PFSK-1 (cell line): Measurements from ENCODE around the gene SERHL2.

Source experiments
- FOXP2 ChIP-seq: optimal IDR thresholded peaks from 2 replicates; pipeline ENCODE3; 2011; ENCODE audit warnings: borderline replicate concordance, control low read depth, inconsistent platforms; ENCODE audit not compliant: insufficient read depth; ENCODE audit errors: extremely low read length, extremely low read depth
- POLR2AphosphoS5 ChIP-seq: IDR thresholded peaks from 2 replicates; pipeline ENCODE4 v1.6.1; 2012; ENCODE audit warnings: low read depth, mild to moderate bottlenecking, control low read depth, low read length, moderate library complexity
- SIN3A ChIP-seq: IDR thresholded peaks from 2 replicates; pipeline ENCODE4 v1.6.1; 2012; ENCODE audit warnings: mild to moderate bottlenecking, low read length, moderate library complexity, borderline replicate concordance; ENCODE audit not compliant: insufficient read depth
- TAF1 ChIP-seq: IDR thresholded peaks from 2 replicates; pipeline ENCODE4 v1.6.1; 2012; ENCODE audit warnings: low read length, control low read depth, borderline replicate concordance; ENCODE audit not compliant: insufficient read depth
- TF ChIP-seq, protein P1 (sequence below), 2 experiments: IDR thresholded peaks; 2 replicates each; pipeline versions ENCODE4 v1.6.1 to v1.8.0; 2011 to 2012; ENCODE audit warnings: low read depth in 2 of 2, low read length in 2 of 2, control low read depth in 1 of 2, inconsistent platforms in 1 of 2, mild to moderate bottlenecking in 1 of 2, moderate library complexity in 1 of 2; ENCODE audit not compliant: insufficient read depth in 1 of 2

DNA sequence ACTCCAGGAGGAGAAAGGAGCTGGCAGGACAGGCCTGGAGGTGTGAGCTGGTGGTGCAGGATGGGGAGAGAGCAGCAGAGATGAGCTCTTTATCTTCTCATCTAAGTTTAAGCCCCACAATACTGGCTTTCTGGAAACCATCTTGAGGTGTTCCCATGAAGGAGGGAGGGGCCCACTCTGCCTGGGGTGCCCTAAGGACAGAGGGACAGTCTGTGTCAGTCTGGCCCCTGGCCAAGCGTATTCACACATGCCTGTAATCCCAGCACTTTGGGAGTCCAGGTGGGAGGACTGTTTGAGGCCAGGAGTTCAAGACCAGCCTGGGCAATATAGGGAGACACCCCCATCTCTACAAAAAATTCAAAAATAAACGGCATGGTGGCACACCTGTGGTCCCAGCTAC lies 8.9 kb downstream of the SERHL2 start:
- no peak for TF ChIP-seq FOXP2
- no peak for TF ChIP-seq POLR2AphosphoS5
- TF ChIP-seq, protein P1, sequence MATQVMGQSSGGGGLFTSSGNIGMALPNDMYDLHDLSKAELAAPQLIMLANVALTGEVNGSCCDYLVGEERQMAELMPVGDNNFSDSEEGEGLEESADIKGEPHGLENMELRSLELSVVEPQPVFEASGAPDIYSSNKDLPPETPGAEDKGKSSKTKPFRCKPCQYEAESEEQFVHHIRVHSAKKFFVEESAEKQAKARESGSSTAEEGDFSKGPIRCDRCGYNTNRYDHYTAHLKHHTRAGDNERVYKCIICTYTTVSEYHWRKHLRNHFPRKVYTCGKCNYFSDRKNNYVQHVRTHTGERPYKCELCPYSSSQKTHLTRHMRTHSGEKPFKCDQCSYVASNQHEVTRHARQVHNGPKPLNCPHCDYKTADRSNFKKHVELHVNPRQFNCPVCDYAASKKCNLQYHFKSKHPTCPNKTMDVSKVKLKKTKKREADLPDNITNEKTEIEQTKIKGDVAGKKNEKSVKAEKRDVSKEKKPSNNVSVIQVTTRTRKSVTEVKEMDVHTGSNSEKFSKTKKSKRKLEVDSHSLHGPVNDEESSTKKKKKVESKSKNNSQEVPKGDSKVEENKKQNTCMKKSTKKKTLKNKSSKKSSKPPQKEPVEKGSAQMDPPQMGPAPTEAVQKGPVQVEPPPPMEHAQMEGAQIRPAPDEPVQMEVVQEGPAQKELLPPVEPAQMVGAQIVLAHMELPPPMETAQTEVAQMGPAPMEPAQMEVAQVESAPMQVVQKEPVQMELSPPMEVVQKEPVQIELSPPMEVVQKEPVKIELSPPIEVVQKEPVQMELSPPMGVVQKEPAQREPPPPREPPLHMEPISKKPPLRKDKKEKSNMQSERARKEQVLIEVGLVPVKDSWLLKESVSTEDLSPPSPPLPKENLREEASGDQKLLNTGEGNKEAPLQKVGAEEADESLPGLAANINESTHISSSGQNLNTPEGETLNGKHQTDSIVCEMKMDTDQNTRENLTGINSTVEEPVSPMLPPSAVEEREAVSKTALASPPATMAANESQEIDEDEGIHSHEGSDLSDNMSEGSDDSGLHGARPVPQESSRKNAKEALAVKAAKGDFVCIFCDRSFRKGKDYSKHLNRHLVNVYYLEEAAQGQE (IDR thresholded peaks at IDR 0.05; ENCODE audit: insufficient read depth in 1 of 2, low read depth in 2 of 2, low read length in 2 of 2) = no peak
- no peak for TF ChIP-seq TAF1
- no peak for TF ChIP-seq SIN3A
